Measurements from ENCODE around the gene ARMC5.

DNA sequence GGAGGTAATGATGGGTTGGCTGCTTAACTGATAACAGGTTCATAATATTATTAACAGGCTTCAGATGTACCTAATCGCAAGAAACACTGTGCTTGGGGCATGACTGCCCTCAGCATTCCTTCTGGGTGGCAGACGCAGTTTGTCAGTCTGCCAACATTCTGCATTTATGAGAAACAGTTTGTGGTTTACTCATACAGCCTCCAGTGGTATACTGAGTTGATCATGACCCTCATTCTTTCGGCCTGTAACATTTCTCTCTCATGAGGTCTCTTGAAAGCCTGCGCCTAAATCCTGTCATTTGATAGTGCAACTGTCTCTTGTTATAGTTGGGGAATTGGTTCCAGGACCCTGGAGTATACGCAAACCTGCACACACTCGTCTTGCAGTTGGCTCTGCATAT lies 53.8 kb downstream of the ARMC5 start:
- TF ChIP-seq, protein P1, sequence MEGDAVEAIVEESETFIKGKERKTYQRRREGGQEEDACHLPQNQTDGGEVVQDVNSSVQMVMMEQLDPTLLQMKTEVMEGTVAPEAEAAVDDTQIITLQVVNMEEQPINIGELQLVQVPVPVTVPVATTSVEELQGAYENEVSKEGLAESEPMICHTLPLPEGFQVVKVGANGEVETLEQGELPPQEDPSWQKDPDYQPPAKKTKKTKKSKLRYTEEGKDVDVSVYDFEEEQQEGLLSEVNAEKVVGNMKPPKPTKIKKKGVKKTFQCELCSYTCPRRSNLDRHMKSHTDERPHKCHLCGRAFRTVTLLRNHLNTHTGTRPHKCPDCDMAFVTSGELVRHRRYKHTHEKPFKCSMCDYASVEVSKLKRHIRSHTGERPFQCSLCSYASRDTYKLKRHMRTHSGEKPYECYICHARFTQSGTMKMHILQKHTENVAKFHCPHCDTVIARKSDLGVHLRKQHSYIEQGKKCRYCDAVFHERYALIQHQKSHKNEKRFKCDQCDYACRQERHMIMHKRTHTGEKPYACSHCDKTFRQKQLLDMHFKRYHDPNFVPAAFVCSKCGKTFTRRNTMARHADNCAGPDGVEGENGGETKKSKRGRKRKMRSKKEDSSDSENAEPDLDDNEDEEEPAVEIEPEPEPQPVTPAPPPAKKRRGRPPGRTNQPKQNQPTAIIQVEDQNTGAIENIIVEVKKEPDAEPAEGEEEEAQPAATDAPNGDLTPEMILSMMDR (conservative IDR thresholded peaks at IDR 0.05) = no peak
- no peak for TF ChIP-seq EZH2 (IDR thresholded peaks at IDR 0.05; ENCODE audit: low read depth)
